Activated T-helper 1 cell treated with Interleukin-2 at 50 U/mL for 16 hours (primary cell): ENCODE data around the gene UBE2L6.

Source experiments
- DNase-seq: peaks from one replicate; pipeline ENCODE4 v3.0.0-alpha.2; 2020; ENCODE audit warnings: low read depth

The UBE2L6 gene

GRCh38 chr11:57530215-57530595 lies 37.3 kb downstream of the UBE2L6 start:
- DNase-seq: no peak

- DNase-seq: no peak
Observed at GRCh38 chr11:57529012-57529411, 38.5 kb downstream of the UBE2L6 start.

GRCh38 chr11:57527056-57527631 lies 40.3 kb downstream of the UBE2L6 start:
- peak; percentile 40 for DNase-seq

GRCh38 chr11:57523419-57523818 lies 44.1 kb downstream of the UBE2L6 start:
- DNase-seq: no peak

GRCh38 chr11:57521116-57521515 lies 46.4 kb downstream of the UBE2L6 start:
- no peak for DNase-seq

- DNase-seq: no peak
Observed at GRCh38 chr11:57516061-57516443, 51.4 kb downstream of the UBE2L6 start.

- DNase-seq: no peak
Observed at GRCh38 chr11:57515332-57516060, 52.0 kb downstream of the UBE2L6 start, which contains the start of gene SLC43A1. Gene SLC43A1, minus strand, starts transcription at chr11:57515702. Its CDS starts 1,591 bp downstream, at chr11:57514111.

- DNase-seq: peak; percentile 28
Observed at GRCh38 chr11:57514538-57515331, 52.7 kb downstream of the UBE2L6 start.

GRCh38 chr11:57513911-57514537 lies 53.4 kb downstream of the UBE2L6 start:
- no peak for DNase-seq

- DNase-seq: no peak
Observed at GRCh38 chr11:57513452-57513795, 54.0 kb downstream of the UBE2L6 start.

GRCh38 chr11:57512646-57513451 lies 54.6 kb downstream of the UBE2L6 start:
- DNase-seq: no peak

- DNase-seq: no peak
Observed at GRCh38 chr11:57511741-57512430, 55.6 kb downstream of the UBE2L6 start.

- no peak for DNase-seq
Observed at GRCh38 chr11:57508341-57509170, 58.9 kb downstream of the UBE2L6 start.

GRCh38 chr11:57506522-57506921 lies 61.0 kb downstream of the UBE2L6 start:
- DNase-seq: no peak

GRCh38 chr11:57504511-57504910 lies 63.0 kb downstream of the UBE2L6 start:
- DNase-seq: no peak

GRCh38 chr11:57502870-57503269 lies 64.6 kb downstream of the UBE2L6 start:
- no peak for DNase-seq

- no peak for DNase-seq
Observed at GRCh38 chr11:57502376-57502775, 65.1 kb downstream of the UBE2L6 start.

GRCh38 chr11:57501953-57502352 lies 65.5 kb downstream of the UBE2L6 start:
- no peak for DNase-seq
